ENCODE data around the gene PLIN3.

- TF ChIP-seq ZNF274 (IDR thresholded peaks at IDR 0.05; ENCODE audit: low read depth, low read length) (no peak), YY1 (IDR thresholded peaks at IDR 0.05; ENCODE audit: insufficient read depth, insufficient read length) (no peak), SUZ12 (IDR thresholded peaks at IDR 0.05; ENCODE audit: extremely low read depth, insufficient read depth, insufficient read length) (no peak)
Measured at GRCh38 chr19:4911314-4911713, 43.8 kb upstream of the PLIN3 start.

Measured in NT2/D1 (cell line).